Panc1 (cell line): ENCODE results near the gene TIMM13. TPM values are rescaled to one million over a fixed set of nuclear protein-coding genes. Genes with fewer than 3 reads are reported as not detected.

Experiments used
- ATAC-seq: fragments of 200-7000 bp; cut with Tn5 transposase; 2 replicates; pipeline ENCODE4 v1.9.1; 2020; ENCODE audit warnings: mild to moderate bottlenecking, moderate library complexity
- BruUV-seq: library from RNA; stranded (reverse); fragments of 400-500 nt; replicated peaks from 2 replicates; lab custom pipeline; 2021; lab: Mats Ljungman, UMichigan
- CTCF ChIA-PET: fragments of 300-600 bp; sonication (Branson Sonifier 250); formaldehyde crosslinking; loops from one replicate; lab custom pipeline; 2022; ENCODE audit warnings: antibody characterized with exemption; lab: Charles Lee
- POLR2A ChIA-PET: fragments of 300-600 bp; sonication (Branson Sonifier 250); formaldehyde crosslinking; loops from one replicate; lab custom pipeline; 2022; ENCODE audit warnings: antibody characterized with exemption; lab: Charles Lee
- DNase-seq: peaks from one replicate; pipeline ENCODE4 v3.0.0-alpha.2; 2010; ENCODE audit warnings: low read depth, low spot score
- H3K27ac ChIP-seq: 2 replicates; pipeline ENCODE4 v1.5.1; 2011; ENCODE audit warnings: mild to moderate bottlenecking, low read length, inconsistent platforms
- H3K27me3 ChIP-seq: fragments of 200-500 bp; sonication (Bioruptor generic); 2 replicates; pipeline ENCODE4 v1.6.0; 2014; ENCODE audit warnings: low read length, inconsistent platforms; ENCODE audit not compliant: control insufficient read depth, insufficient read depth
- H3K36me3 ChIP-seq: fragments of 200-500 bp; sonication (Bioruptor generic); 2 replicates; pipeline ENCODE4 v1.5.1; 2014; ENCODE audit warnings: inconsistent platforms, mild to moderate bottlenecking, low read length, moderate library complexity; ENCODE audit not compliant: control insufficient read depth, insufficient read depth
- H3K4me1 ChIP-seq: 2 replicates; pipeline ENCODE4 v1.5.1; 2011; ENCODE audit warnings: inconsistent platforms, mild to moderate bottlenecking, low read length, moderate library complexity; ENCODE audit not compliant: control insufficient read depth, insufficient read depth
- H3K4me3 ChIP-seq, 2 experiments: 2 replicates each; pipeline ENCODE4 v1.5.1; 2011 to 2012; ENCODE audit warnings: low read depth in 2 of 2, low read length in 2 of 2, mild to moderate bottlenecking in 2 of 2, inconsistent platforms in 1 of 2, moderate library complexity in 1 of 2
- H3K9me3 ChIP-seq: fragments of 200-500 bp; sonication (Bioruptor generic); 2 replicates; pipeline ENCODE4 v1.5.1; 2014; ENCODE audit warnings: low read depth, mild to moderate bottlenecking, inconsistent platforms, low read length, moderate library complexity; ENCODE audit not compliant: control insufficient read depth, insufficient read depth
- CTCF ChIP-seq: fragments of 450-650 bp; IDR thresholded peaks from 2 replicates; pipeline ENCODE4 v1.5.1; 2017; ENCODE audit warnings: mild to moderate bottlenecking
- POLR2AphosphoS5 ChIP-seq: IDR thresholded peaks from 2 replicates; pipeline ENCODE4 v1.6.1; 2012; ENCODE audit warnings: mild to moderate bottlenecking, low read depth, low read length, moderate library complexity
- SIN3A ChIP-seq: IDR thresholded peaks from 2 replicates; pipeline ENCODE4 v1.6.1; 2012; ENCODE audit warnings: low read depth, mild to moderate bottlenecking, low read length, moderate library complexity, borderline replicate concordance; ENCODE audit not compliant: insufficient read depth
- TCF7L2 ChIP-seq: IDR thresholded peaks from 2 replicates; pipeline ENCODE4 v1.6.1; 2011; ENCODE audit warnings: mild to moderate bottlenecking, low read depth, low read length, inconsistent platforms
- in situ Hi-C: cut with HindIII; loops from 2 replicates; pipeline ENCODE4 v1.10.0; 2016; ENCODE audit warnings: low sequenced_read_pairs, low pct_unique_long_range_greater_than_20kb
- intact Hi-C: fragments of 100-400 bp; cut with micrococcal nuclease; formaldehyde crosslinking; loops from one replicate; pipeline ENCODE4 v1.10.0; 2022; ENCODE audit not compliant: unreplicated experiment
- total RNA-seq: library from RNA; stranded (reverse); gene quantifications from one replicate; pipeline ENCODE4 v1.2.1, GENCODE V29; 2021; ENCODE audit not compliant: unreplicated experiment
- TF ChIP-seq, protein P1 (sequence below), 2 experiments: IDR thresholded peaks; 2 replicates each; pipeline ENCODE4 v1.6.1; 2011 to 2012; ENCODE audit warnings: low read depth in 2 of 2, control low read depth in 1 of 2, low read length in 1 of 2, mild to moderate bottlenecking in 1 of 2, moderate library complexity in 1 of 2; ENCODE audit not compliant: insufficient read depth in 1 of 2

Gene TIMM13
- total RNA-seq, 1 experiment from 2014 or later: 128 TPM

DNA sequence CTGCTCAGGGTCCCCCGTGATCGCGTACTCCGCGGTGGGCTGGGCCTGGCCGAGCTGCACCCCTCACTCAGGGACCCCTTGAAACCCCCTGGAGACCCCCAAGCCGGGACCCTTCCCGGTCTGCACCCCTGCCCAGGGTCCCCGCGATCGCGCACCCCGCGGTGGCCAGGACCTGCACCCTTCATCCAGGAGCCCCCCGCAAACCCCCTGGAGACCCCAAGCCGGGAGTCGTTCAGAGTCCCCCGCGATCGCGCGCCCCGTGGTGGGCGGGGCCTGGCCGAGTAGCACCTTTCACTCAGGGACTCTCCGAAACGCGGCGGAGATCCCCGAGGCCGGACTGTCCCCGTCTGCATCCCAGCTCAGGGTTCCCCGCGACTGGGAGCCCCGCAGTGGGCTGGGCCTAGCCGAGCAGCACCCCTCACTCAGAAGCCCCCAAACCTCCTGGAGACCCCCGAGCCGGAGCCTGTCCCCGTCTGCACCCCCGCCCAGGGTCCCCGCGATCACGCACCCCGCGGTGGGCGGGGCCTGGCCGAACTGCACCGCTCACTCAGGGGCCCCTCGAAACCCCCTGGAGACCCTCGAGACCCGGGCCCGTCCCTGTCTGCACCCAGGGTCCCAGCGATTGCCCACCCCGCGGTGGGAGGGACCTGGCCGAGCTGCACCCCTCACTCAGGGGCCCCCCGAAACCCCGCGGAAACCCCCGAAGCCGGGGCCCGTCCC is 28.6 kb upstream of the TIMM13 start:
- H3K4me1 ChIP-seq: peaks cover 13% of the 10 kb centered on the region
- no peaks in the 10 kb centered on the region for H3K27me3 ChIP-seq
- H3K4me3 ChIP-seq: peak overlapping the region; percentile 75 to 83
- ATAC-seq (no peak), DNase-seq (no peak)
- in situ Hi-C loops (no loop called here), intact Hi-C loops (no loop called here)
- no peaks in the 10 kb centered on the region for H3K9me3 ChIP-seq
- POLR2A ChIA-PET: interaction anchor here (0.6 kb wide), 1 partner anchor 300 kb away, joined by 5 read pairs; no protein-coding TSS in a partner anchor
- BruUV-seq: no TSS peak
- no peak for TF ChIP-seq POLR2AphosphoS5
- peaks cover 5% of the 10 kb centered on the region for H3K36me3 ChIP-seq
- peak overlapping the region; percentile 71 for H3K27ac ChIP-seq
- CTCF ChIA-PET: no interaction called here

GRCh38 chr19:2454962-2455850 is 27.8 kb upstream of the TIMM13 start:
- no peaks in the 10 kb centered on the region for H3K9me3 ChIP-seq
- no TSS peak for BruUV-seq
- CTCF ChIA-PET: no interaction called here
- peak overlapping the region; percentile 71 for H3K27ac ChIP-seq
- no peaks in the 10 kb centered on the region for H3K27me3 ChIP-seq
- in situ Hi-C loops: no loop called here
- ATAC-seq (no peak), DNase-seq (no peak)
- POLR2A ChIA-PET: no interaction called here
- intact Hi-C loops: no loop called here
- peak overlapping the region; percentile 75 to 83 for H3K4me3 ChIP-seq
- peaks cover 13% of the 10 kb centered on the region for H3K4me1 ChIP-seq
- peaks cover 5% of the 10 kb centered on the region for H3K36me3 ChIP-seq
- TF ChIP-seq SIN3A (no peak), CTCF (no peak), POLR2AphosphoS5 (no peak), TCF7L2 (no peak)
- TF ChIP-seq, protein P1, sequence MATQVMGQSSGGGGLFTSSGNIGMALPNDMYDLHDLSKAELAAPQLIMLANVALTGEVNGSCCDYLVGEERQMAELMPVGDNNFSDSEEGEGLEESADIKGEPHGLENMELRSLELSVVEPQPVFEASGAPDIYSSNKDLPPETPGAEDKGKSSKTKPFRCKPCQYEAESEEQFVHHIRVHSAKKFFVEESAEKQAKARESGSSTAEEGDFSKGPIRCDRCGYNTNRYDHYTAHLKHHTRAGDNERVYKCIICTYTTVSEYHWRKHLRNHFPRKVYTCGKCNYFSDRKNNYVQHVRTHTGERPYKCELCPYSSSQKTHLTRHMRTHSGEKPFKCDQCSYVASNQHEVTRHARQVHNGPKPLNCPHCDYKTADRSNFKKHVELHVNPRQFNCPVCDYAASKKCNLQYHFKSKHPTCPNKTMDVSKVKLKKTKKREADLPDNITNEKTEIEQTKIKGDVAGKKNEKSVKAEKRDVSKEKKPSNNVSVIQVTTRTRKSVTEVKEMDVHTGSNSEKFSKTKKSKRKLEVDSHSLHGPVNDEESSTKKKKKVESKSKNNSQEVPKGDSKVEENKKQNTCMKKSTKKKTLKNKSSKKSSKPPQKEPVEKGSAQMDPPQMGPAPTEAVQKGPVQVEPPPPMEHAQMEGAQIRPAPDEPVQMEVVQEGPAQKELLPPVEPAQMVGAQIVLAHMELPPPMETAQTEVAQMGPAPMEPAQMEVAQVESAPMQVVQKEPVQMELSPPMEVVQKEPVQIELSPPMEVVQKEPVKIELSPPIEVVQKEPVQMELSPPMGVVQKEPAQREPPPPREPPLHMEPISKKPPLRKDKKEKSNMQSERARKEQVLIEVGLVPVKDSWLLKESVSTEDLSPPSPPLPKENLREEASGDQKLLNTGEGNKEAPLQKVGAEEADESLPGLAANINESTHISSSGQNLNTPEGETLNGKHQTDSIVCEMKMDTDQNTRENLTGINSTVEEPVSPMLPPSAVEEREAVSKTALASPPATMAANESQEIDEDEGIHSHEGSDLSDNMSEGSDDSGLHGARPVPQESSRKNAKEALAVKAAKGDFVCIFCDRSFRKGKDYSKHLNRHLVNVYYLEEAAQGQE (IDR thresholded peaks at IDR 0.05; ENCODE audit: insufficient read depth in 1 of 2, low read depth in 2 of 2, low read length in 1 of 2): no peak
